Tibial nerve (tissue), 4 donors: Measurements from ENCODE around the gene CABLES2. TPM values are rescaled to one million over a fixed set of nuclear protein-coding genes. Genes with fewer than 3 reads are reported as not detected.

Experiments used
- DNase-seq, 2 donors: peaks; one replicate each; pipeline ENCODE4 v3.0.0-alpha.2; 2019; ENCODE audit warnings: low spot score in 2 of 2
- H3K27ac ChIP-seq, 4 donors: fragments of 200-600 bp; sonication (generic) in 3 of 4; one replicate each; pipeline ENCODE4 v1.5.1; 2017 to 2019; ENCODE audit warnings: mild to moderate bottlenecking in 1 of 4
- H3K27me3 ChIP-seq, 2 donors: fragments of 200-600 bp; sonication (generic) in 1 of 2; one replicate each; pipeline versions ENCODE4 v1.5.1 to v1.6.0; 2017 to 2019
- H3K36me3 ChIP-seq, 3 donors: fragments of 200-600 bp; sonication (generic); one replicate each; pipeline ENCODE4 v1.5.1; 2018 to 2019
- H3K4me1 ChIP-seq, 4 donors: fragments of 200-600 bp; sonication (generic) in 3 of 4; one replicate each; pipeline ENCODE4 v1.5.1; 2017 to 2019
- H3K4me3 ChIP-seq, 4 donors: fragments of 200-600 bp; sonication (generic) in 3 of 4; one replicate each; pipeline ENCODE4 v1.5.1; 2017 to 2019; ENCODE audit warnings: mild to moderate bottlenecking in 1 of 4, moderate library complexity in 1 of 4
- H3K9me3 ChIP-seq, 4 donors: fragments of 200-600 bp; sonication (generic) in 3 of 4; one replicate each; pipeline ENCODE4 v1.5.1; 2017 to 2019
- CTCF ChIP-seq, 5 experiments: fragments of 200-600 bp in 3 of 5; fragments of 450-650 bp in 2 of 5; sonication (generic) in 3 of 5; IDR thresholded peaks; one replicate each; pipeline ENCODE4 v1.5.1; 2016 to 2019; ENCODE audit warnings: antibody characterized with exemption in 5 of 5, mild to moderate bottlenecking in 3 of 5, moderate library complexity in 2 of 5
- EP300 ChIP-seq, 2 donors: sonication (generic); formaldehyde crosslinking; IDR thresholded peaks; one replicate each; pipeline ENCODE4 v1.6.1; 2017; ENCODE audit warnings: antibody characterized with exemption in 2 of 2, mild to moderate bottlenecking in 1 of 2
- POLR2A ChIP-seq, 2 donors: fragments of 450-650 bp; IDR thresholded peaks; one replicate each; pipeline ENCODE4 v1.6.1; 2017; ENCODE audit warnings: antibody characterized with exemption in 2 of 2, mild to moderate bottlenecking in 2 of 2, moderate library complexity in 2 of 2
- WGBS, 2 donors: methylation state at CpG; one replicate each; pipeline ENCODE4 v1.1.5; 2018; 5-methylcytosine and 5-hydroxymethylcytosine counted together
- total RNA-seq, 4 donors: library from RNA; depleted of rRNA; stranded (reverse); fragments of >200 nt; gene quantifications; one replicate each; pipeline ENCODE4 v1.1.0, GENCODE V29; 2016

Gene CABLES2
- total RNA-seq, 4 donors from 2014 or later: 1.1 to 9.9 (median 6.2) TPM

GRCh38 chr20:62371588-62372041 lies 35.5 kb downstream of the CABLES2 start:
- no peak for TF ChIP-seq POLR2A (IDR thresholded peaks at IDR 0.05)
- TF ChIP-seq CTCF (IDR thresholded peaks at IDR 0.05): no peak
- TF ChIP-seq EP300 (IDR thresholded peaks at IDR 0.05): no peak
- Histone ChIP-seq H3K4me3 (no peak overlapping the region), H3K4me1 (peaks cover 0 to 75% (median 45%) of the 10 kb centered on the region in 4 donors), H3K27ac (peak overlapping the region in 3 of 4 donors; percentile 2 to 90 (median 11)), H3K27me3 (peaks cover 0 to 10% of the 10 kb centered on the region in 2 donors), H3K36me3 (no peaks in the 10 kb centered on the region), H3K9me3 (no peaks in the 10 kb centered on the region)
- WGBS, 2 donors: 94 to 98% methylated on average over 6 to 7 of the region's 8 CpGs
- DNase-seq: no peak

- Histone ChIP-seq H3K4me3 (no peak overlapping the region), H3K27ac (peak overlapping the region in 3 of 4 donors; percentile 14 to 94 (median 90)), H3K9me3 (no peaks in the 10 kb centered on the region), H3K27me3 (peaks cover 0 to 10% of the 10 kb centered on the region in 2 donors), H3K4me1 (peaks cover 0 to 75% (median 47%) of the 10 kb centered on the region in 4 donors), H3K36me3 (no peaks in the 10 kb centered on the region)
- TF ChIP-seq EP300 (IDR thresholded peaks at IDR 0.05) (no peak), CTCF (IDR thresholded peaks at IDR 0.05) (no peak), POLR2A (IDR thresholded peaks at IDR 0.05) (no peak)
- DNase-seq: no peak
- 64 to 71% methylated on average over 14 to 18 of the region's 18 CpGs for WGBS, 2 donors
Observed at GRCh38 chr20:62370807-62371587, 36.1 kb downstream of the CABLES2 start.

- peak; percentile 47 to 53 for DNase-seq
- H3K9me3 ChIP-seq: no peaks in the 10 kb centered on the region
- H3K27ac ChIP-seq: peak overlapping the region in 3 of 4 donors; percentile 14 to 94 (median 90)
- WGBS, 2 donors: 40 to 42% methylated on average over 19 of the region's 19 CpGs
- H3K36me3 ChIP-seq: no peaks in the 10 kb centered on the region
- H3K27me3 ChIP-seq: peaks cover 0 to 10% of the 10 kb centered on the region in 2 donors
- H3K4me1 ChIP-seq: peaks cover 0 to 75% (median 47%) of the 10 kb centered on the region in 4 donors
- no peak overlapping the region for H3K4me3 ChIP-seq
- TF ChIP-seq POLR2A (IDR thresholded peaks at IDR 0.05) (no peak), CTCF (IDR thresholded peaks at IDR 0.05) (no peak), EP300 (IDR thresholded peaks at IDR 0.05) (no peak)
Observed at GRCh38 chr20:62370115-62370806, 36.8 kb downstream of the CABLES2 start.

- Histone ChIP-seq H3K36me3 (no peaks in the 10 kb centered on the region), H3K4me3 (no peak overlapping the region), H3K9me3 (no peaks in the 10 kb centered on the region), H3K4me1 (peaks cover 0 to 75% (median 48%) of the 10 kb centered on the region in 4 donors), H3K27ac (peak overlapping the region in 3 of 4 donors; percentile 10 to 94 (median 90)), H3K27me3 (peaks cover 0 to 10% of the 10 kb centered on the region in 2 donors)
- DNase-seq: no peak
- TF ChIP-seq POLR2A (IDR thresholded peaks at IDR 0.05) (no peak), EP300 (IDR thresholded peaks at IDR 0.05) (no peak), CTCF (IDR thresholded peaks at IDR 0.05) (no peak)
- WGBS, 2 donors: 42 to 49% methylated on average over 2 to 4 of the region's 4 CpGs
Observed at GRCh38 chr20:62369815-62370114, 37.3 kb downstream of the CABLES2 start.
